ENCODE measurements around the gene KCNQ2.

DNA sequence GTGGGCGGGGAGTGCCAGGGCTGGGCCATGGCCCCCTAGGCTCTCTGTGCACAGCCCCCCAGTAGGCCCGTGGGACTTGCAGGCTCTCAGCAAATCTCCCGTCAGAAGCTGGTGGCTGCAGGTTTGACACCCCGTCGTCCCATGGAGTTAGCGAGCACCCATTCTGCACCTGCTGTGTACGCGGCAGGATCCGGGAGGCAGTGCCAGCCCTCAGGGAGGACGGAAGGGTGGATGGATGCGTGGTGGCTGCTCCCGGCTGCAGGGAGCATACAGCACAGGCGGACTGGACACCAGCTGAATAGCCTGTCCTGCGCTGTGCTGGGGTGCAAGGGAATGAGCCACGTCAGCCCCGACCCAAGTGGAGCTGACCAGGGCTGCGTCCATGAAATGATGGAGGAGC, 78.9 kb downstream of the KCNQ2 start:
- no peak for TF ChIP-seq CTCF (IDR thresholded peaks at IDR 0.05; ENCODE audit: borderline replicate concordance, extremely low read depth, low read length, poor library complexity, severe bottlenecking)
- TF ChIP-seq EZH2 (IDR thresholded peaks at IDR 0.05; ENCODE audit: borderline replicate concordance, low read depth, low read length, severe bottlenecking) = no peak

Measured in DND-41 (cell line).